GM12872 (cell line): Measurements from ENCODE around the gene RBMS1.

Experiments used
- TF ChIP-seq, protein P1 (sequence below): IDR thresholded peaks from 3 replicates; pipeline ENCODE4 v1.5.1; 2011; ENCODE audit warnings: low read depth, mild to moderate bottlenecking, low read length, moderate library complexity; ENCODE audit not compliant: insufficient read depth

Gene RBMS1

DNA sequence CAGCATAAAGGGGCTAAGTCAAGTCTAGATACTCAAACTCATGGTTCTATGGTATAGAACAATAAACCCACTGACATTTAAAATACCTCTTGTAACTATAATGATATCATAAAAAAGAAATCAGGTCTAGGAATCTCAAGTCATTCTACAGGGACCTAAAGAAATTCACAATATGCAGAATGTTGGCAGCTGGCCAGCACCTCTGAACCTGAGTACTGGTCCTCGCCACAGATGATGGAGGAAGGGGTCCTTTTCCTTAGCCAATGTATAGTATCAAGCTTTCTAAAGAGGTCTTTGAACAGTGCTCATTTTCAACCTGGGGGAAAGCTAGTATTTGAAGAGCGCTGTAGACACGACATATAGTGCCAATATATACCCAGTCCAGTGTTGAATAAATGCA, 185.1 kb downstream of the RBMS1 start:
- TF ChIP-seq, protein P1, sequence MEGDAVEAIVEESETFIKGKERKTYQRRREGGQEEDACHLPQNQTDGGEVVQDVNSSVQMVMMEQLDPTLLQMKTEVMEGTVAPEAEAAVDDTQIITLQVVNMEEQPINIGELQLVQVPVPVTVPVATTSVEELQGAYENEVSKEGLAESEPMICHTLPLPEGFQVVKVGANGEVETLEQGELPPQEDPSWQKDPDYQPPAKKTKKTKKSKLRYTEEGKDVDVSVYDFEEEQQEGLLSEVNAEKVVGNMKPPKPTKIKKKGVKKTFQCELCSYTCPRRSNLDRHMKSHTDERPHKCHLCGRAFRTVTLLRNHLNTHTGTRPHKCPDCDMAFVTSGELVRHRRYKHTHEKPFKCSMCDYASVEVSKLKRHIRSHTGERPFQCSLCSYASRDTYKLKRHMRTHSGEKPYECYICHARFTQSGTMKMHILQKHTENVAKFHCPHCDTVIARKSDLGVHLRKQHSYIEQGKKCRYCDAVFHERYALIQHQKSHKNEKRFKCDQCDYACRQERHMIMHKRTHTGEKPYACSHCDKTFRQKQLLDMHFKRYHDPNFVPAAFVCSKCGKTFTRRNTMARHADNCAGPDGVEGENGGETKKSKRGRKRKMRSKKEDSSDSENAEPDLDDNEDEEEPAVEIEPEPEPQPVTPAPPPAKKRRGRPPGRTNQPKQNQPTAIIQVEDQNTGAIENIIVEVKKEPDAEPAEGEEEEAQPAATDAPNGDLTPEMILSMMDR = no peak

DNA sequence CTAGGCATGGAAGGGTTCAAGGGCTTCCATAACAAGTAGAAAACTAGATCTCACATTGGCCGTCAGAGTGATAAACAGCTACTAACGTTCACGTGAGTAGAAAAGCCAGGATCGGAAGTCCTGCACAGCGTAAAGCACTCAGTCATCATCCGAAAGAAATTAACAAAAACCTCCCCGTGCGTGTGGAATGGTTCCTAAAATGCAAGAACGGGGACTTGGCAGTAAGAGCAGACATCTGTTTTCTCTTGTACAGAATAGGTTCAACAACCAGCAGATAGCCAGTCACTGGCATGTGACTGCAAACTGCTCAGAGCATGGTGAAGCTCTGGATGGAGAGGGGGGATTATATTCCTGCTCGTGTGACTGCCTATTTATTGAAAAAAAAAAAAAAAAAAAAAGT, 186.6 kb downstream of the RBMS1 start:
- TF ChIP-seq, protein P1 = no peak

DNA sequence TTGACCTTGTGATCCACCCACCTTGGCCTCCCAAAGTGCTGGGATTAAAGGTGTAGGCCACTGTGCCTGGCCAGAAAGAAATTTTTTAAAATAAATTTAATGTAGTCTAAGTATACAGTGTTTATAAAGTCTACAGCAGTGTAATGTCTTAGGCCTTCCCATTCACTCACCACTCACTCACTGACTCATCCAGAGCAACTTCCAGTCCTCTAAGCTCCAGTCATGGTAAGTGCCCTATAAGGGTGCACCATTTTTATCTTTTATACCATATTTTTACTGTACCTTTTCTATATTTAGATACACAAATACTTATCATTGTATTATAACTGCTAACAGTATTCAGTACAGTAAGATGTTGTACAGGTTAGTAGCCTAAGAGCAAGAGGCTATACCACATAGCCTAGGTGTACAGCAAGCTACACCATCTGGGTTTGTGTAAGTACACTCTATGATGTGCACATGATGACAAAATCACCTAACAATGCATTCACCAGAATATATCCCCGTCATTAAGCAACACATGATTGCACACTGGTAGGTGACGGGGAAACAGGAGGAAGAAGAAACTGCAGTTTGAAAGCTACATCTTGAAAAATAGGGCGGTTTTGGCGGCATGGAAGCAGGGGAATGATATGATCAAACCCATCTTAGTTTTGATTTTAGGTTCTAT, 188.4 kb downstream of the RBMS1 start:
- TF ChIP-seq, protein P1 = no peak

GRCh38 chr2:160303527-160303926, 190.1 kb downstream of the RBMS1 start:
- TF ChIP-seq, protein P1 = no peak

- TF ChIP-seq, protein P1 = no peak
Measured at GRCh38 chr2:160303076-160303475, 190.5 kb downstream of the RBMS1 start.

- TF ChIP-seq, protein P1 = no peak
Measured at GRCh38 chr2:160301420-160301819, 192.2 kb downstream of the RBMS1 start.

GRCh38 chr2:160300203-160300602, 193.4 kb downstream of the RBMS1 start:
- TF ChIP-seq, protein P1 = no peak
